ENCODE measurements around the gene CAPN9. TPM values are rescaled to one million over a fixed set of nuclear protein-coding genes. Genes with fewer than 3 reads are reported as not detected.

CAPN9 gene
- total RNA-seq, 1 donor from 2014 or later = not detected

- FAIRE-seq (no peak), DNase-seq (ENCODE audit: low read depth) (peak; percentile 33)
- TF ChIP-seq CTCF (IDR thresholded peaks at IDR 0.05; ENCODE audit: insufficient read depth, low read length, severe bottlenecking) = no peak
Measured at GRCh38 chr1:230832476-230832875, 85.3 kb downstream of the CAPN9 start.

GRCh38 chr1:230833511-230833910 is 86.3 kb downstream of the CAPN9 start:
- Histone ChIP-seq H3K36me3 (ENCODE audit: control insufficient read depth, insufficient read depth, low read length) (no peaks in the 10 kb centered on the region), H3K4me3 (ENCODE audit: low read depth, low read length) (no peak overlapping the region), H3K27me3 (ENCODE audit: control insufficient read depth, insufficient read depth, low read length) (no peaks in the 10 kb centered on the region)
- FAIRE-seq = no peak
- TF ChIP-seq CTCF (IDR thresholded peaks at IDR 0.05; ENCODE audit: insufficient read depth, low read length, severe bottlenecking) = no peak
- DNase-seq (ENCODE audit: low read depth) = no peak

More at GRCh38 chr1:230832476-230832875, 85.3 kb downstream of the CAPN9 start:
- Histone ChIP-seq H3K4me3 (ENCODE audit: low read depth, low read length) (no peak overlapping the region), H3K36me3 (ENCODE audit: control insufficient read depth, insufficient read depth, low read length) (no peaks in the 10 kb centered on the region), H3K27me3 (ENCODE audit: control insufficient read depth, insufficient read depth, low read length) (no peaks in the 10 kb centered on the region)

GRCh38 chr1:230834292-230834691 is 87.1 kb downstream of the CAPN9 start:
- DNase-seq (ENCODE audit: low read depth) = no peak
- Histone ChIP-seq H3K27me3 (ENCODE audit: control insufficient read depth, insufficient read depth, low read length) (no peaks in the 10 kb centered on the region), H3K4me3 (ENCODE audit: low read depth, low read length) (no peak overlapping the region), H3K36me3 (ENCODE audit: control insufficient read depth, insufficient read depth, low read length) (no peaks in the 10 kb centered on the region)
- FAIRE-seq = no peak
- no peak for TF ChIP-seq CTCF (IDR thresholded peaks at IDR 0.05; ENCODE audit: insufficient read depth, low read length, severe bottlenecking)

GRCh38 chr1:230836347-230836746 is 89.2 kb downstream of the CAPN9 start:
- DNase-seq (ENCODE audit: low read depth) = no peak
- H3K27me3 ChIP-seq (ENCODE audit: control insufficient read depth, insufficient read depth, low read length) = no peaks in the 10 kb centered on the region
- no peak for FAIRE-seq
- H3K4me3 ChIP-seq (ENCODE audit: low read depth, low read length) = no peak overlapping the region
- TF ChIP-seq CTCF (IDR thresholded peaks at IDR 0.05; ENCODE audit: insufficient read depth, low read length, severe bottlenecking) = no peak
- H3K36me3 ChIP-seq (ENCODE audit: control insufficient read depth, insufficient read depth, low read length) = peaks cover 1% of the 10 kb centered on the region

GRCh38 chr1:230836793-230837192 is 89.6 kb downstream of the CAPN9 start:
- Histone ChIP-seq H3K4me3 (ENCODE audit: low read depth, low read length) (no peak overlapping the region), H3K36me3 (ENCODE audit: control insufficient read depth, insufficient read depth, low read length) (peaks cover 1% of the 10 kb centered on the region), H3K27me3 (ENCODE audit: control insufficient read depth, insufficient read depth, low read length) (no peaks in the 10 kb centered on the region)
- DNase-seq (ENCODE audit: low read depth) (no peak), FAIRE-seq (no peak)
- no peak for TF ChIP-seq CTCF (IDR thresholded peaks at IDR 0.05; ENCODE audit: insufficient read depth, low read length, severe bottlenecking)

DNA sequence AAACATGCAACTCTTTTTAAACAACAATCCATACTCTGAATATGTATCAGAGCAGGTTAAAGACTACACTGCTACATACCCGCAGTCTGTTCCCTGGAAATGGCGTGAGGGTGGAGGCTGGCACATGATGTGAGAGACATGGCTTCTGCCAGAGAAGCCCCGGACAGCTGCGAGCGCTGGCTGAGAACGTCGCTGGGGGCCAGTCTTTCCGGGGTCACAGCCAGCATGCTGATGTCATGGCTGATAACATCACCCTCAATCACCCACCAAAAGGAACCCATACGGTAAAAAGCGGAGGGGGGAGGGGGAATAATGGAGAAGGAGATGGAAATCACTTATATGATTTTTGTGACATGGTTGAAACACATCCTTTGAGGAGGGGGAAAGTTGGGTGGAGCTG is 92.0 kb downstream of the CAPN9 start:
- no peak for TF ChIP-seq CTCF (IDR thresholded peaks at IDR 0.05; ENCODE audit: insufficient read depth, low read length, severe bottlenecking)
- H3K36me3 ChIP-seq (ENCODE audit: control insufficient read depth, insufficient read depth, low read length) = peaks cover 1% of the 10 kb centered on the region
- DNase-seq (ENCODE audit: low read depth) = no peak
- FAIRE-seq = no peak
- H3K4me3 ChIP-seq (ENCODE audit: low read depth, low read length) = no peak overlapping the region
- no peaks in the 10 kb centered on the region for H3K27me3 ChIP-seq (ENCODE audit: control insufficient read depth, insufficient read depth, low read length)

Data from bronchial epithelial cell (primary cell).